Measurements from ENCODE around the gene TMEM235. TPM values are rescaled to one million over a fixed set of nuclear protein-coding genes. Genes with fewer than 3 reads are reported as not detected.

Gene TMEM235
- total RNA-seq, 3 donors from 2014 or later (not counting 1 experiment from before 2014, with no cell fraction given), result not detected

DNA sequence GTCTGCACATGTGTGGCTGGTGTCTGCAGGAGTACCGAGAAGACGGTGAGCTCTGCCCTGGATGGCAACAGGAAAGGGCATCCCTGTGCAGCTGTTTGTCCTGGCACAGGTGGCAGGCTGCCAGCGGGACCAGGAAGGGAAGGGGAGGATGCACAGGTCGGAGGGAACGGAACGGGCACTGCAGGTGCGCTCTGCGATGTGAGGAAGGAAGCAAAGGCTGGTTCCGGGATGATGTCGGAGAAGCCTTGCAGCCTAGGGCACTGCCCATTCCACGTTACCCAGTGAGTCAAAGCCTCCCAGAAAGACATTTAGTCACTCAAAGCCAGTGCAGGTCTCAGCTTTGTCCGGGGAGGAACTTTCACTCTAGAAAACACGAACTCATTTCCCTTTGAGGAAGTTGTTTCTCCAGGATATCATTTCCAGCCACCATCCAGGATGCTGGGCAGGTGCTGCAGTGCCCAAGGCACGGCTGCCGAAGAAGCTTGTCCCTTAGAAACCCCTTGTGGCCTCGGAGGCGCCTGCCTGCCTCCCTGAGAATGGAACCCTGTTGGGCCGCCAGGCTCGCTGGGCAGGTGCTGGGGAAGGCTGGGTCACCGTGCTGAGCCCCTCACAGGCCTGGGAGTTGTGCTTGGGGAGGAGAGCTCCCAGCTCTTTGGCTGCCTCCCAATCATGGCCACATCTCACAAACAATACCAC is 4.5 kb upstream of the TMEM235 start:
- Histone ChIP-seq H3K36me3 (ENCODE audit: control insufficient read depth, insufficient read depth, low read length) (no peaks in the 10 kb centered on the region), H3K27ac (ENCODE audit: low read length) (no peak overlapping the region), H3K9me3 (ENCODE audit: control insufficient read depth, insufficient read depth, low read length) (no peaks in the 10 kb centered on the region), H3K27me3 (ENCODE audit: control insufficient read depth, insufficient read depth, low read length) (peaks cover 16% of the 10 kb centered on the region), H3K4me3 (ENCODE audit: low read length) (no peak overlapping the region), H3K4me1 (ENCODE audit: control insufficient read depth, insufficient read depth, low read length) (peaks cover 7% of the 10 kb centered on the region)
- Mint-ChIP-seq H3K27me3 (ENCODE audit: low read depth in 2 of 2) (peaks cover 14 to 16% of the 10 kb centered on the region in 2 donors), H3K36me3 (no peaks in the 10 kb centered on the region), H3K9me3 (no peaks in the 10 kb centered on the region), H3K27ac (no peak overlapping the region), H3K4me3 (no peak overlapping the region), H3K4me1 (peaks cover 0 to 4% of the 10 kb centered on the region in 2 donors)
- TF ChIP-seq, protein P1, sequence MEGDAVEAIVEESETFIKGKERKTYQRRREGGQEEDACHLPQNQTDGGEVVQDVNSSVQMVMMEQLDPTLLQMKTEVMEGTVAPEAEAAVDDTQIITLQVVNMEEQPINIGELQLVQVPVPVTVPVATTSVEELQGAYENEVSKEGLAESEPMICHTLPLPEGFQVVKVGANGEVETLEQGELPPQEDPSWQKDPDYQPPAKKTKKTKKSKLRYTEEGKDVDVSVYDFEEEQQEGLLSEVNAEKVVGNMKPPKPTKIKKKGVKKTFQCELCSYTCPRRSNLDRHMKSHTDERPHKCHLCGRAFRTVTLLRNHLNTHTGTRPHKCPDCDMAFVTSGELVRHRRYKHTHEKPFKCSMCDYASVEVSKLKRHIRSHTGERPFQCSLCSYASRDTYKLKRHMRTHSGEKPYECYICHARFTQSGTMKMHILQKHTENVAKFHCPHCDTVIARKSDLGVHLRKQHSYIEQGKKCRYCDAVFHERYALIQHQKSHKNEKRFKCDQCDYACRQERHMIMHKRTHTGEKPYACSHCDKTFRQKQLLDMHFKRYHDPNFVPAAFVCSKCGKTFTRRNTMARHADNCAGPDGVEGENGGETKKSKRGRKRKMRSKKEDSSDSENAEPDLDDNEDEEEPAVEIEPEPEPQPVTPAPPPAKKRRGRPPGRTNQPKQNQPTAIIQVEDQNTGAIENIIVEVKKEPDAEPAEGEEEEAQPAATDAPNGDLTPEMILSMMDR (IDR thresholded peaks at IDR 0.05), result no peak
- ATAC-seq, result no peak
- intact Hi-C loops (cut with micrococcal nuclease), result no loop called here
- DNase-seq, result no peak
- 23% methylated on average over 20 of the region's 20 CpGs for WGBS (ENCODE audit: insufficient coverage)

DNA sequence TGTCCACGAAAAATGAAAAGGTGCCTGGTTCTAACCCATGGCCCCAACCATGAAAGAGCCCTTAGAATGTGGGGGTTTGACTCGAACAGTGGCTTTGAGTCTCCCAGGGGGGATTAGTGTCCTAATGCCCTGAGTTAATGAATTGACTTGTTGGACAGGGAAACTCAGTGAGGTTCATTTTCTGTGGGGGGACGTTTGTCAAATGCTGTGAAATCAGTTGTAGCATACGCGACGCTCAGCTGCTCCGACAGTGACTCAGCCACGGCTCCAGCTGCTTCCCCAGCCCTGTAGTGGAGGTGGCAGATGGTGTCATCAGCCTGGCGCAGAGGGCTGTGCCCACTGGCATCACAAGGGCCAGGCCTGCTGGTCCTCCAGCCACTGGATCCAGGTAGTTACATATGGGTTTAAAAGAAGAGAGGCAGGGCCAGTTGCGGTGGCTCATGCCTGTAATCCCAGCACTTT is 3.9 kb upstream of the TMEM235 start:
- Mint-ChIP-seq H3K4me3 (no peak overlapping the region), H3K27ac (no peak overlapping the region), H3K27me3 (ENCODE audit: low read depth in 2 of 2) (peaks cover 20 to 21% of the 10 kb centered on the region in 2 donors), H3K36me3 (no peaks in the 10 kb centered on the region), H3K9me3 (no peaks in the 10 kb centered on the region), H3K4me1 (peaks cover 4% of the 10 kb centered on the region in 2 donors)
- H3K27ac ChIP-seq (ENCODE audit: low read length), result no peak overlapping the region
- no peak overlapping the region for H3K4me3 ChIP-seq (ENCODE audit: low read length)
- peaks cover 20% of the 10 kb centered on the region for H3K27me3 ChIP-seq (ENCODE audit: control insufficient read depth, insufficient read depth, low read length)
- TF ChIP-seq, protein P1 (IDR thresholded peaks at IDR 0.05), result no peak
- ATAC-seq, result no peak
- 50% methylated on average over 10 of the region's 10 CpGs for WGBS (ENCODE audit: insufficient coverage)
- H3K9me3 ChIP-seq (ENCODE audit: control insufficient read depth, insufficient read depth, low read length), result no peaks in the 10 kb centered on the region
- no peak for DNase-seq
- H3K4me1 ChIP-seq (ENCODE audit: control insufficient read depth, insufficient read depth, low read length), result peaks cover 10% of the 10 kb centered on the region
- no peaks in the 10 kb centered on the region for H3K36me3 ChIP-seq (ENCODE audit: control insufficient read depth, insufficient read depth, low read length)
- intact Hi-C loops (cut with micrococcal nuclease), result no loop called here

DNA sequence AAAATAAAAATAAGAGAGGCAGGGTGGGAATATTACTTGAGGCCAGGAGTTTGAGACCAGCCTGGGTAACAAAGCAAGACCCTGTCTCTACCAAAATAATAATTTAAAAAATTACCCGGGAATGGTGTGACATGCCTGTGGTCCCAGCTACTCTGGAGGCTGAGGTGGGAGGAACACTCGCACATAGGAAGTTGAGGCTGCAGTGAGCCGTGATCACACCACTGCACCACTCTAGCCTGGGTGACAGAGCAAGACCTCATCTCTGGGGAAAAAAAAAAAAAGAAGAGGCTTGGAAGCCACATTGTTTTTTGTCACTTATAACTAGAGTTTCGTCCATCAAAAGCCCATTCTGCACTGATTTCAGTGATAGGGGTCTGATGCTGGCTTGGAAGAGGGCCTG is 3.3 kb upstream of the TMEM235 start:
- no peak for DNase-seq
- Mint-ChIP-seq H3K4me3 (no peak overlapping the region), H3K27me3 (ENCODE audit: low read depth in 2 of 2) (peaks cover 25 to 28% of the 10 kb centered on the region in 2 donors), H3K27ac (no peak overlapping the region), H3K36me3 (no peaks in the 10 kb centered on the region), H3K4me1 (peaks cover 4% of the 10 kb centered on the region in 2 donors), H3K9me3 (no peaks in the 10 kb centered on the region)
- H3K27ac ChIP-seq (ENCODE audit: low read length), result no peak overlapping the region
- no peak overlapping the region for H3K4me3 ChIP-seq (ENCODE audit: low read length)
- H3K36me3 ChIP-seq (ENCODE audit: control insufficient read depth, insufficient read depth, low read length), result no peaks in the 10 kb centered on the region
- intact Hi-C loops (cut with micrococcal nuclease), result no loop called here
- H3K27me3 ChIP-seq (ENCODE audit: control insufficient read depth, insufficient read depth, low read length), result peaks cover 23% of the 10 kb centered on the region
- WGBS (ENCODE audit: insufficient coverage), result 37% methylated on average over 3 of the region's 4 CpGs
- ATAC-seq, result no peak
- TF ChIP-seq, protein P1 (IDR thresholded peaks at IDR 0.05), result no peak
- H3K4me1 ChIP-seq (ENCODE audit: control insufficient read depth, insufficient read depth, low read length), result peaks cover 10% of the 10 kb centered on the region
- H3K9me3 ChIP-seq (ENCODE audit: control insufficient read depth, insufficient read depth, low read length), result no peaks in the 10 kb centered on the region
